Measurements from ENCODE around the gene MBTPS2.

The MBTPS2 gene

DNA sequence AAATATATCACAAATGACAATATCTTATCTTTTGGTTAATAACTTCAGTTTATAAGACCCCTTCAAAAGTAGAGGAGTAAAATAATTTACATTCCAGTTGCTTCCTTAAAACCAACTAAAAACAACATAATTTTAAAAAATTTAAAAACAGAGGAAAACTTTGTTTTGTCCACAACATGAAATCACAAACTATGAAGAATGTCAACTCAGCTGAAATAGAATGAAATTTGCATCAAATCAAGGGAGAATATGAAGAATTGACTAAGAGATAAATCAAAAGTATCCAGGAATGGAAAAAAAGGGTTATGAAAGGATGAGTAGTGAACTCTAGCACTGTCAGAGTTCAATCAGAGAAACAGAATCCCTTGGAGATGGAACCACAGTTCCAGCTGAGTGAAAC is 14.2 kb downstream of the MBTPS2 start:
- Histone ChIP-seq H3K9ac (ENCODE audit: low read length) (no peak overlapping the region), H3K4me2 (ENCODE audit: low read length, poor library complexity, severe bottlenecking) (no peak overlapping the region), H2BK5ac (ENCODE audit: low read depth, low read length, poor library complexity, severe bottlenecking) (no peak overlapping the region), H3K14ac (ENCODE audit: low read length in 2 of 2) (no peak overlapping the region), H2AFZ (ENCODE audit: low read depth, low read length) (no peak overlapping the region), H2BK120ac (ENCODE audit: low read depth, low read length) (no peak overlapping the region), H4K8ac (ENCODE audit: low read length) (no peak overlapping the region), H3K27me3 (ENCODE audit: control insufficient read depth in 1 of 2, insufficient read depth in 1 of 2, low read length in 2 of 2) (no peaks in the 10 kb centered on the region), H3K4me3 (ENCODE audit: insufficient read depth in 1 of 2, low read depth in 1 of 2, low read length in 2 of 2) (no peak overlapping the region), H3K23ac (ENCODE audit: low read length in 2 of 2) (no peak overlapping the region), H2BK12ac (ENCODE audit: low read length in 2 of 2) (no peak overlapping the region), H3K36me3 (ENCODE audit: control insufficient read depth in 1 of 2, insufficient read depth in 2 of 2, low read depth in 1 of 2, low read length in 2 of 2) (peaks cover 16 to 44% of the 10 kb centered on the region in 2 experiments), H3K9me3 (ENCODE audit: control insufficient read depth, low read length) (no peaks in the 10 kb centered on the region), H2BK15ac (ENCODE audit: low read depth, poor library complexity, severe bottlenecking) (no peak overlapping the region), H3K79me1 (replicated peaks; ENCODE audit: low read length, poor library complexity, severe bottlenecking) (peaks cover 6% of the 10 kb centered on the region), H2AK5ac (ENCODE audit: low read length, severe bottlenecking) (no peak overlapping the region), H3K18ac (ENCODE audit: low read depth in 1 of 2, low read length in 2 of 2) (no peak overlapping the region), H3K4ac (ENCODE audit: low read depth in 1 of 2, low read length in 2 of 2) (no peak overlapping the region), H4K91ac (ENCODE audit: low read length) (no peak overlapping the region), H3K27ac (ENCODE audit: low read length, poor library complexity, severe bottlenecking) (no peak overlapping the region), H3K4me1 (ENCODE audit: control insufficient read depth, insufficient read depth, low read depth, low read length) (no peaks in the 10 kb centered on the region)
- DNase-seq: no peak

DNA sequence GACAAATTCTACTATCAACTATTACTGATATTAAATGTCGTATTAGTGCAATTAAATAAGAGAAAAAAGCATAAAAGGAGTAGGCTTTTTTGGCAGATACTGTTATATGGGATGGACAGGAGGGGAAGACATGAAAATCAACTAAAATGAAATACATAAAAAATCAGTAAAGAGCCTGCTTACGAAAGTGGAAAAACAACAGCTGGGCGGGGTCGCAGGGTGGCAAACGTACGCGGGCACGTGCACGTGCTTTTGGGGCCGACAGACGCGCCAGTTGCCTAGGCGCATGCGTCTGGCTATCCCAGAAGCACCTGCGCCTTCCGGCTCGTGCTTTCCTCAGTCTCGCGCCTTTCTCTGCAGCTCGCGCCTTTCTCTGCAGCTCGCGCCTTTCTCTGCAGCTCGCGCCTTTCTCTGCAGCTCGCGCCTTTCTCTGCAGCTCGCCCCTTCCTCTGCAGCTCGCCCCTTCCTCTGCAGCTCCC is 16.6 kb downstream of the MBTPS2 start, which contains the start of gene YY2:
Gene YY2, plus strand, starts transcription at position 51 of the 479 bp plus-strand sequence. CDS start 498 bp downstream, outside the sequence.
- Histone ChIP-seq H2BK15ac (ENCODE audit: low read depth, poor library complexity, severe bottlenecking) (no peak within 1 kb of the TSS), H3K36me3 (ENCODE audit: control insufficient read depth in 1 of 2, insufficient read depth in 2 of 2, low read depth in 1 of 2, low read length in 2 of 2) (peaks cover 16 to 39% of the 10 kb centered on the region in 2 experiments), H3K79me1 (replicated peaks; ENCODE audit: low read length, poor library complexity, severe bottlenecking) (peaks cover 6% of the 10 kb centered on the region), H2BK12ac (ENCODE audit: low read length in 2 of 2) (no peak within 1 kb of the TSS), H3K23ac (ENCODE audit: low read length in 2 of 2) (no peak within 1 kb of the TSS), H3K4ac (ENCODE audit: low read depth in 1 of 2, low read length in 2 of 2) (no peak within 1 kb of the TSS), H3K9ac (ENCODE audit: low read length) (no peak within 1 kb of the TSS), H3K18ac (ENCODE audit: low read depth in 1 of 2, low read length in 2 of 2) (no peak within 1 kb of the TSS), H3K27ac (ENCODE audit: low read length, poor library complexity, severe bottlenecking) (no peak within 1 kb of the TSS), H3K4me3 (ENCODE audit: insufficient read depth in 1 of 2, low read depth in 1 of 2, low read length in 2 of 2) (no peak within 1 kb of the TSS), H2BK120ac (ENCODE audit: low read depth, low read length) (no peak within 1 kb of the TSS), H3K4me1 (ENCODE audit: control insufficient read depth, insufficient read depth, low read depth, low read length) (no peaks in the 10 kb centered on the region), H2AK5ac (ENCODE audit: low read length, severe bottlenecking) (no peak within 1 kb of the TSS), H3K9me3 (ENCODE audit: control insufficient read depth, low read length) (no peaks in the 10 kb centered on the region), H2BK5ac (ENCODE audit: low read depth, low read length, poor library complexity, severe bottlenecking) (no peak within 1 kb of the TSS), H3K14ac (ENCODE audit: low read length in 2 of 2) (no peak within 1 kb of the TSS), H4K8ac (ENCODE audit: low read length) (no peak within 1 kb of the TSS), H4K91ac (ENCODE audit: low read length) (no peak within 1 kb of the TSS), H3K4me2 (ENCODE audit: low read length, poor library complexity, severe bottlenecking) (no peak within 1 kb of the TSS), H2AFZ (ENCODE audit: low read depth, low read length) (no peak within 1 kb of the TSS), H3K27me3 (ENCODE audit: control insufficient read depth in 1 of 2, insufficient read depth in 1 of 2, low read length in 2 of 2) (no peaks in the 10 kb centered on the region)
- WGBS: 99% methylated on average over 28 of the region's 29 CpGs
- no peak for DNase-seq

- Histone ChIP-seq H3K4me3 (ENCODE audit: insufficient read depth in 1 of 2, low read depth in 1 of 2, low read length in 2 of 2) (no peak overlapping the region), H4K8ac (ENCODE audit: low read length) (no peak overlapping the region), H2BK12ac (ENCODE audit: low read length in 2 of 2) (no peak overlapping the region), H4K91ac (ENCODE audit: low read length) (no peak overlapping the region), H3K4ac (ENCODE audit: low read depth in 1 of 2, low read length in 2 of 2) (no peak overlapping the region), H3K4me2 (ENCODE audit: low read length, poor library complexity, severe bottlenecking) (no peak overlapping the region), H3K36me3 (ENCODE audit: control insufficient read depth in 1 of 2, insufficient read depth in 2 of 2, low read depth in 1 of 2, low read length in 2 of 2) (peaks cover 16 to 35% of the 10 kb centered on the region in 2 experiments), H2AK5ac (ENCODE audit: low read length, severe bottlenecking) (no peak overlapping the region), H3K14ac (ENCODE audit: low read length in 2 of 2) (no peak overlapping the region), H2BK15ac (ENCODE audit: low read depth, poor library complexity, severe bottlenecking) (no peak overlapping the region), H3K27ac (ENCODE audit: low read length, poor library complexity, severe bottlenecking) (no peak overlapping the region), H3K23ac (ENCODE audit: low read length in 2 of 2) (no peak overlapping the region), H3K27me3 (ENCODE audit: control insufficient read depth in 1 of 2, insufficient read depth in 1 of 2, low read length in 2 of 2) (no peaks in the 10 kb centered on the region), H2BK120ac (ENCODE audit: low read depth, low read length) (no peak overlapping the region), H3K9me3 (ENCODE audit: control insufficient read depth, low read length) (no peaks in the 10 kb centered on the region), H3K9ac (ENCODE audit: low read length) (no peak overlapping the region), H3K79me1 (replicated peaks; ENCODE audit: low read length, poor library complexity, severe bottlenecking) (peaks cover 6% of the 10 kb centered on the region), H3K18ac (ENCODE audit: low read depth in 1 of 2, low read length in 2 of 2) (no peak overlapping the region), H2BK5ac (ENCODE audit: low read depth, low read length, poor library complexity, severe bottlenecking) (no peak overlapping the region), H2AFZ (ENCODE audit: low read depth, low read length) (no peak overlapping the region), H3K4me1 (ENCODE audit: control insufficient read depth, insufficient read depth, low read depth, low read length) (no peaks in the 10 kb centered on the region)
- no peak for DNase-seq
- WGBS: over 99% methylated on average over 21 of the region's 21 CpGs
Observed at GRCh38 chrX:21856504-21856903, 17.1 kb downstream of the MBTPS2 start.

DNA sequence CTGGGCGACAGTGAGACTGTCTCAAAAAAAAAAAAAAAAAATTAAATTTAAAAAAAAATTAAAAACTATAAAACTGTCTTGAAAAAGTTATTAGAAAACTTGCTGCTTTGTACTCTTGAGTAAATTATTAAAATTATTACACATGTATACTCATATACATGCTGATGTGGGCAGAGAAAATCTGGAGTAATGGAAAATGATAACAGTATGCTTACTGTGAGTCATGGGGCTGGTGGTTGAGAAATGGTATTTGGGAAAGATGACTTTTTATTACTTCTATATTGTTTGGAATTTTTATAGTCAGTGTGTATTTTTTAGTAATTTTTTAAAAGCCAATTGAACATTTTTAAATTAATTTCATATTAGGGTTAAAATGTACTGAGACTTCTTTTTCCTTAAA is 23.8 kb downstream of the MBTPS2 start:
- no peaks in the 10 kb centered on the region for H3K36me3 ChIP-seq (ENCODE audit: control insufficient read depth in 1 of 2, insufficient read depth in 2 of 2, low read depth in 1 of 2, low read length in 2 of 2)
- H3K4me2 ChIP-seq (ENCODE audit: low read length, poor library complexity, severe bottlenecking): no peak overlapping the region
- no peak overlapping the region for H2BK12ac ChIP-seq (ENCODE audit: low read length in 2 of 2)
- H4K8ac ChIP-seq (ENCODE audit: low read length): no peak overlapping the region
- no peak overlapping the region for H3K23ac ChIP-seq (ENCODE audit: low read length in 2 of 2)
- no peak overlapping the region for H2AK5ac ChIP-seq (ENCODE audit: low read length, severe bottlenecking)
- H3K4me1 ChIP-seq (ENCODE audit: control insufficient read depth, insufficient read depth, low read depth, low read length): peaks cover 3% of the 10 kb centered on the region
- H2BK15ac ChIP-seq (ENCODE audit: low read depth, poor library complexity, severe bottlenecking): no peak overlapping the region
- H2BK120ac ChIP-seq (ENCODE audit: low read depth, low read length): no peak overlapping the region
- H3K9me3 ChIP-seq (ENCODE audit: control insufficient read depth, low read length): no peaks in the 10 kb centered on the region
- H3K14ac ChIP-seq (ENCODE audit: low read length in 2 of 2): no peak overlapping the region
- H3K79me1 ChIP-seq (replicated peaks; ENCODE audit: low read length, poor library complexity, severe bottlenecking): no peaks in the 10 kb centered on the region
- no peaks in the 10 kb centered on the region for H3K27me3 ChIP-seq (ENCODE audit: control insufficient read depth in 1 of 2, insufficient read depth in 1 of 2, low read length in 2 of 2)
- no peak overlapping the region for H4K91ac ChIP-seq (ENCODE audit: low read length)
- H3K4ac ChIP-seq (ENCODE audit: low read depth in 1 of 2, low read length in 2 of 2): no peak overlapping the region
- DNase-seq: no peak
- no peak overlapping the region for H3K9ac ChIP-seq (ENCODE audit: low read length)
- H3K27ac ChIP-seq (ENCODE audit: low read length, poor library complexity, severe bottlenecking): no peak overlapping the region
- H3K18ac ChIP-seq (ENCODE audit: low read depth in 1 of 2, low read length in 2 of 2): no peak overlapping the region
- no peak overlapping the region for H2AFZ ChIP-seq (ENCODE audit: low read depth, low read length)
- WGBS: no CpG with 5 or more reads among the region's 1 CpG
- H3K4me3 ChIP-seq (ENCODE audit: insufficient read depth in 1 of 2, low read depth in 1 of 2, low read length in 2 of 2): no peak overlapping the region
- H2BK5ac ChIP-seq (ENCODE audit: low read depth, low read length, poor library complexity, severe bottlenecking): no peak overlapping the region

Measured in mesenchymal stem cell (in vitro differentiated cells and primary cell).